GM18867 (cell line): ENCODE results near the gene RYK.

Experiments
- ATAC-seq: cut with Tn5 transposase; IDR thresholded peaks from one replicate; pipeline ENCODE4 v1.9.1; 2021; ENCODE audit warnings: mild to moderate bottlenecking, moderate library complexity; ENCODE audit not compliant: unreplicated experiment

RYK gene

GRCh38 chr3:134155446-134155845 lies 95.2 kb downstream of the RYK start:
- no peak for ATAC-seq

- no peak for ATAC-seq
These were observed 96.9 kb downstream of the RYK start for GRCh38 chr3:134153761-134154160.

GRCh38 chr3:134150476-134150875 lies 100.2 kb downstream of the RYK start:
- ATAC-seq = no peak

GRCh38 chr3:134149286-134149685 lies 101.4 kb downstream of the RYK start:
- no peak for ATAC-seq

- no peak for ATAC-seq
These were observed 102.1 kb downstream of the RYK start for GRCh38 chr3:134148534-134148933.

- ATAC-seq = no peak
These were observed 103.2 kb downstream of the RYK start for GRCh38 chr3:134147411-134147810.

GRCh38 chr3:134146666-134147065 lies 104.0 kb downstream of the RYK start:
- no peak for ATAC-seq

- no peak for ATAC-seq
These were observed 105.5 kb downstream of the RYK start for GRCh38 chr3:134145183-134145582.

- no peak for ATAC-seq
These were observed 106.0 kb downstream of the RYK start for GRCh38 chr3:134144694-134145093.

GRCh38 chr3:134143828-134144401 lies 106.7 kb downstream of the RYK start:
- ATAC-seq = no peak

GRCh38 chr3:134136604-134137003 lies 114.1 kb downstream of the RYK start:
- no peak for ATAC-seq

GRCh38 chr3:134134698-134135415 lies 115.8 kb downstream of the RYK start:
- ATAC-seq = no peak

- ATAC-seq = no peak
These were observed 116.4 kb downstream of the RYK start for GRCh38 chr3:134134240-134134639.

GRCh38 chr3:134132961-134133360 lies 117.7 kb downstream of the RYK start:
- ATAC-seq = no peak

GRCh38 chr3:134126153-134126552 lies 124.5 kb downstream of the RYK start:
- ATAC-seq = no peak

- no peak for ATAC-seq
These were observed 135.9 kb downstream of the RYK start for GRCh38 chr3:134114726-134115125.

GRCh38 chr3:134111616-134112015 lies 139.0 kb downstream of the RYK start:
- no peak for ATAC-seq

GRCh38 chr3:134110963-134111362 lies 139.7 kb downstream of the RYK start:
- ATAC-seq = no peak
